SKM-1 (cell line): ENCODE measurements around the gene MANSC4.
A peak's percentile ranks its signal among the peaks of the same experiment; 100 is the strongest.

Experiments
- DNase-seq: peaks from one replicate; lab custom pipeline; 2025; ENCODE audit not compliant: unreplicated experiment; lab: John Stamatoyannopoulos, UW

MANSC4 gene

DNA sequence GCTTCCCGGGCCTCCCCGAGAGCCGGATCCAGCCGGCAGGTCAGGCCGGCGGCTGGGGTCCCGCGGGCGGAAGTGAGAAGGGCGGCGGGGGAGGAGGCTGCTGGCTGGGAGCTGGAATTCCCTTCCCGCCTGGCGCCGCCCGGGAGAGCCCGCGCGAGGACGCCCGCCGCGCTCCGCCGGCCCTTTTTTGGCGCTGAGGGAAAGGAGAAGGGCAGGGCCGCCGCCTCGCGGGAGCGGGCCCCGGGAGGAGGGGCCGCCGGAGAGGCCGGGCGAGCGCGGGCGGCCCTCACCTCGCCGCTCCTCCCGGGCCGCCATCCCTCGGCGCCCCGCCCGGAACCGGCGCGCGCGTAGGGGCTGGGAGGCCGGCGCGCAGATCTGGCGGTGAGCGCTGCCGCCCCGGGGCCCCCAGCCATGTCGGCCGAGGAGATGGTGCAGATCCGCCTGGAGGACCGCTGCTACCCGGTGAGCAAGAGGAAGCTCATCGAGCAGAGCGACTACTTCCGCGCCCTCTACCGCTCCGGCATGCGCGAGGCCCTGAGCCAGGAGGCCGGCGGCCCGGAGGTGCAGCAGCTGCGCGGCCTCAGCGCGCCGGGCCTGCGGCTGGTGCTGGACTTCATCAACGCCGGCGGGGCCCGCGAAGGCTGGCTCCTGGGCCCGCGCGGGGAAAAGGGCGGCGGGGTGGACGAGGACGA lies at the start of gene MANSC4, which contains the start of gene KLHL42:
MANSC4 (minus strand) TSS at position 317 of the 692 bp plus-strand sequence. CDS start 8,960 bp downstream, outside the sequence.
KLHL42 (plus strand) TSS at position 314 of the 692 bp plus-strand sequence; CDS start at position 412, 98 bp downstream.
- no peak for DNase-seq

DNA sequence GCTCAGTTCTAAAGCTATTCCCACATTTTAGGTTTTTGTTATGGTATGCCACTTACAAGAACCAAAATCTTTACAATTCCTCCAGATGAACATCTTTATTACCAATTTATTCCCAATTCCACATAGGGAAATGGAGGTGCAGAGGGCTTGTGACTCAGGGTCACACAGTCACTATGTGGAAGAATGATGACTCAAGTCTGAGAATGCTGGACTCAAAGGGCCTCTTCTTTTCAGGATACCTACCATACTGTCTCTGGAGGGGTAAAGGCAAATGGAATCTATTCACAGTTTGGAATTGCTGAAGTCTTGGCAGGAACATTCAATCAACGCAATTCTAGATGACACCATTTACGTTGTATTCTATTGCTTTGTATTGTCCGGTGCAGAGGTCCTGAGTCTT lies 48.2 kb upstream of the MANSC4 start:
- no peak for DNase-seq

DNA sequence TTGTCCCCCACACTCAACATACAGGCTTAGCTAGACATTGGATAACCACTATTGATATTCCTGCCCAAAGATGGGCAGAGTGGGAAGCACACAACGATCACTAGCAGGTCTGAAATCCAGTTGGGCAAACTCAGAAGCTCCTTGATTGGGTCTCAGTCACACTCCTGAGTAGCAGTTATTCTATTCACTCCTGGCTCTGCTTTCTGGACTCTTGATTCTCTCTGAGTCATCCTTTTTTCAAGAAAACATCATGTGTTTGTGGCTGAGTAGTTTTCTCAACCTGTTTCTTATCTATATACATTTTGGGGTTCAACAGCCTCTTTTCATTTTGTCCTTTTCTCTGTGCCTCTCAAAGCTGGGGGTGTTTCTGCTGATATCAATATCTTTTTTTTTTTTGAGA lies 46.0 kb upstream of the MANSC4 start:
- DNase-seq = no peak

DNA sequence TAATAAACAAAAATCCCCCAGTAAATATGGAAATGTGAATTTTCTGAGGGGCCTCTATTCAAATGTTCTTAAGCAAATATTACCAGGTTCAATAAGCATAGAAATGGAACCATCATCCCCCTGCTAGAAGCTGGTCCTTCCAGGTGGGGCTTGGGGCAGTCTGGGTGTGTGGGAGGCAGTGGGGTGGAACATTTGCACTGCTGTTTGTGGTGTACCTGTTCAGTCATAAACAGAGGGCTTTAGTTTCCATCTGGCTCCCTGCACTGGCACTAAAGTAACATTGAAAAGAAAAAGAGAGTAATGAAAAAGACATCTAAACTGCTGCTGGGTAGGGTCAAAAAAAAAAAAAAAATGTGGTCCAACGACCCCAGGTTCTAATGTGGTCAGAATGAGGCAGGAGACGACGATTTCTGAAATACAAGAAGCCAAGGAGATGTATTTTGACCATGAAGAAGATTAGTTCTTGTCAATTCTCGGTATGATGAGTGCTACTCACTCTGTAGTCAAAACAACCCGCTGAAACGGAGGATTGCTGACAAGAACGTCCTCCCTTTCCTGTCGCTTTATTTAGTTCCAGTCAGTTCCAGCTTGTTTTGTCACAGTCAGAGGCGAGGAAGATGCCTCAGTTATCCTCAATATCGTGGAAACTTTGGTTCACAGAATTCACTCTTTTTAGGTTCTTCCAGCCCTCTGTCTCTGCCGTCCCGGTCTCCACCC lies 44.2 kb upstream of the MANSC4 start:
- no peak for DNase-seq

DNA sequence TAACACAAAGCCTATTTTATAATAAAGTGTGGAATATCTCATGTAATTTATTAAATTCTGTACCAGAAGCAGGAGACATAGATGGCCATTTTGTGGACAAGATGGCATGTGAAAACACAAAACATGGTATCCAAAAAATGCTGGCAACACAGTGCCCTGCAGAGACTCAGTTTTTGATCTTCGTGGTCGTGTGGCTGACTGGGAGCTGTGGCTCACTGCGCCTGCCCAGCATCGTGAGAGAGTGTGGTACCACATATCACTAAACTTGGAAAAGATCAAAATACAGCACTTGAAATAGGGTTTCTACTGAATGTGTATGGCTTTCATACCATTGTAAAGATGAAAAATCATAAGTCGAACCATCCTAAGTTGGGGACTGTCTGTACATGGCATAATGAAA lies 43.0 kb upstream of the MANSC4 start:
- no peak for DNase-seq

DNA sequence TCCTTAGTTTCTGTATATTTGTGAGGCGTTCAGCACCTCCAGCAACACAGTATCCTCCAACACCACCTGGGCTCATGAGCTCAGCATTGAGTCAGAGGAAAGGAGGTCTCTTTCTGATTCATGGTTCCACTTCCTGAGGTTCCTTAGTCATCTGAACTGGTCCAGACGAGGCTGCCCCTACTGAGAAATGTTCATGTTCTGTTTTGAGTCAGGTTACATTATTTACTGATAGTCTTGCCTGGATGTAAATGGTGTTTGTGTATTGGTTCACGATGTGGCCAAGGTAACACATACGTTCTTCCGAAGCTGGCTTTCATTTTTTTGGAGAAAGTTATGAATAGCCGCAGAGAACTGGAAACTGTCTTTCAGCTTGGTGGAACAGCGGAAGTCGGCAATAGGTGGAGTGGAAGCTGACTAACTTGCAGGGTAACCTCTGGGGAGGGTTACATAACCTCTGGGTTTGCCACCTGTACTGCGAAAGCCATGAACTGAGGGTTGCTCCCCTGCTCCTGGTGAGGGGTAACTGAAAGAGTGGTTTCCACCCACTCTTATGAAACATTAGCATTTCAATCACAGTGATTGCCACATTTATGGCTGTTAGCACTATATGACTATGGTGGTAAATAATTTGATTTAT lies 42.2 kb upstream of the MANSC4 start:
- peak; percentile 18 for DNase-seq

DNA sequence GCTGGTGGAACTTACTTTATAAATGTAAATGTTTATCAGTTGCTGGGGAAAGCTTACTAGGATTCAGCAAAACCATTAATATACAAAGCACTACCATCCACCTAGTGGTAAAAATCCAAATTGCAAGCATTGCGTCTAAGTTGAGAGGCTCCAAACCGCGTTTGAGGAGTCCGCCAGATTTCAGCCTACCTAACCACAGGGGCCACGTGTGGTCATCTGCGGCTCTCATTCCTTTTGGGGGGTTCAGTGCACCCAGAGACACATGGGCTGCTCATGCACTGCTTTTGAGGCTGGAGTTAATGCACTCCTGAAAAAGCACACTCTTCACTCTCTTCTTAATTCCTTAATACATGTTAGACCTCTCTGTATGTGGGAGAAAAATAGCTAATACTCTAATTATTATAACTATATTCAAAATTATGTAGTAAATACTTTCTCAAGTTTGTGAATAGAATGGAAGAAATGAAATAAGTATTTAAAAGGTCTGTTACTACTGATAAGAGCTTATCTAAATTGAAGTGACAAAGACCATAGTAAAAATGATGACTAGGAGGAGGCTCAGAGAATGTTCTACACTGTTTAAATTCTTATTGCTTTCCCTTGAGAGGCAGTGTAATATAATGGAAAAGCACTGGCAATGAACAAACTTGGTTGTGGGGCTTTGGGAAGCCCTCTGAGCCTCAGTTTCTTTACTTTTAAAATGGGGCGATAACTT lies 41.4 kb upstream of the MANSC4 start:
- peak; percentile 21 for DNase-seq

DNA sequence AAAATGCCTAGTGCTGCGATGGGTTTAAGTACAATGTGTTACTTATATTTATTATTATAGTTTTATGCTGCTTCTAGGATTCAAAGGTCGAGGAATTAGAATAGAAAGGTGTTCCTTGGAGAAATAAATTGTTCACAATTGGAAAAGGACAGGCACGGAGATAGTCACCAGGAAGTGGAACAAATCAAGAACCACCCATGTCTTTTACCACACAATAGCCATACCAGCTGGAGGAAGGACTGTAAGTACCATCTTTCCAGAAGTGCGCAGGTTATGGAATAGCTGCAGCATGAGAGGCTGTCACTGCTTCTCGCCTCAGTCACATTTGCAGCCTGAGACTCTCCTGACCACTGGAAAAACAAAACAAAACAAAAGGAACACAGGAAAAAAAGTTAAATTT lies 40.5 kb upstream of the MANSC4 start:
- no peak for DNase-seq

DNA sequence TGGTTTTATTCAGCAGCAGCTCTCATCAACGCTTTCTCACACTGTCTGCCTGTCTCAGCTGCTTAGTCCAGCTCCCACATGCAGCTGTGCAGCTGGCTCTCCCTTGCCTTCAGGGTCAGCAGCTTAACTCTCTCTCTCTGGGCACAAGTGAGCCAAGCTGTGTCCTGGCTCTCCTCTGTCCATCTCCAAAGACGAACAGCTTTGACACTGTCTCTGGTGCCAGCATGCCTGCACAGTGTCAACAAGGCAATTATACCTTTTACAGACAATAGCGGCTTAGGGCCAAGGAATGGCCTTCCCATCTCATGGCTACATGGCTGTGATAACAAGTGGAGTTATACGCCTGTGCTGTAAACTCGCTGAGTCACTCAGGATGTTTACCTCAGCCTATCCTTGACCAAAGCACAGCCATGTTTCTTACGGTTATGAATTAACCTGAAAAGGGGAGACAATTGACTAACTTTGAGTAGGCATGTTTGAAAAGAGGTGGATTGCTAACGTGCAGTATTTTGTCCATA lies 38.4 kb upstream of the MANSC4 start:
- DNase-seq = no peak

DNA sequence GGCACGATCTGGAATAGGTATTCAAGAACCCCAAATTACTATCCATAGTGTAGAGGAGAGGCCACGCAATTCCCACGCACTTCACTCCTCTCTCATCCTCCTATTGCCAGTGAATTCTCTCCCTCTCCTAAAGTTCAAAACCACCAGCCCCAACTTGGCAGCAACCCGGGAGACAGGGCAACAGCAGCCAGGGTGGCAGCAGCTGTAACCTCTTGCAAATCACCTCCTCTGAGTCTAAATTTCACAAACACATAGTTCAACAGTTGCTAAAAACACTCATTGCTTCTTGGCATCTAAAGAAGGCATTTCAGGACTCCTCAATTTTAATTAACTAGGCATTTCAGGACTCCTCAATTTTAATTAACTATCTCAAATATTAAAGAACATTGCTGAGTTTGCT lies 37.7 kb upstream of the MANSC4 start:
- DNase-seq = no peak

DNA sequence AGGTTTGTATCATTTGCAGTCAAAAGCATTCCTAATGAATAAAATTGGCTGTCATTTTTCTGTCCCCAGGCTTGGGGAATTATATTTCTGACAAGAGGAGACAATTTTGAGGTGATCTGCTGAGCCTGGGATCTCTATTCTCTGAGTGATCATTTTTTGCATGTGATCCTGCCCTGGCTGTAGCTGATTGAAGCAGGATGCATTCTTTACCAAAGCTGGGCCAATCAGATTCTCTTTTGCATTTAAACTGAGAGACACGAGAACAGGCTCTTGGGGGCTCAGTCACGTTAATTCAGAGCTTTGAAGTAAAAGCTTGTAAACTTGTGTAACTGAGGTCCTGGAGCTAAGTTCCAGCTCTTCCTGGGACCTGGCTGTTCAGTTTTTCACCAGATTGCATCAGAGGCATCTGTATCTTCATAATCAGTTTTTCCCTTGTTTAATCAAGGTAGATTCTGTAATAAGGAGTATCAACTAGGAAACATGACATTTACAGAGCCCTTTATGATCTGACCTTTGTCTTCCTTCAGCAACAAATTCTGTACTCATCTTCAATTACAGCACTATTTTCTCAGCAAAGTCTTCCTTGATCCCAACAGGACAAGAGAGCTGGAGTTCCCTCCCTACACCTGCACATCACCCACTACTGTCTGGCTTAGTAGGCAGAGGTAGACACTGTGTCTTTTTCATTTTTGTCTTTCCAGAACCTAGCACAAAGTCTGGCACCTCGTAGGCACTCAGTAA lies 35.0 kb upstream of the MANSC4 start:
- no peak for DNase-seq

DNA sequence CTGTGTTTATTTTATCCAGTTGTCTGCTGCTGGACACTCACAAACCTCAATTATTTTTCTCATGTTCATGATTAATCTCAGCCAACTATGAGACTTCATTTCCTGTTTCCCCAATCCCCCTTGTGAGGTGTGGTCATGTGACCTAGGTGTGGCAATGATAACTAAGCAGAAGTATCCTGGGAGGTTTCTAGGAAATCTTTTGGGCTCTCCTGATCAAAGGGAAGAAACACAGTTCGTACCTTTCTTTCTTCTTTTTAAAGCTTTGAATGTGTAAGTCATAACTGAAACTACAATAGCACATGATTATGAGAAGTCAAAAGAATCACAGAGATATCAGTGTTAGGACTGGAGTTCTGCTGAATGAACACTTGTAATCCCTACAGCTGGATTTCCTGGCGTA lies 34.4 kb upstream of the MANSC4 start:
- no peak for DNase-seq

DNA sequence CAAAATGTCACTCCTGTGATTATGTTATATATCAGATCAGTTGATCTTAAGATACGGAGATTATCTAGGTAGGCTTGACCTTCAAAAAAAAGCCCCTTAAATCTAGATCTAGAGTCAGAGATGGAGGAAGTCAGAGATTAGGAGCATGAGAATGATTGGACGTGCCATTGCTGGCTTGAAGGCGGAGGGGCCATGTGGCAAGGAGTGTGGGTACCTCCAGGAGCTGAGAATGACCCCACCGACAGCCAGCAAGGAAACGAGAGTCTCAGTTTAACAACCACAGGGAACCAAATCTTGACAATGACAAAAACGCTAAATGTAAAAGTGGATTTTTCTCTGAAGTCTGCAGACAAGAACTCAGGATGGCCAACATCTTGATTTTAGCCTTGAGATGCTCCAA lies 32.5 kb upstream of the MANSC4 start:
- DNase-seq = no peak

DNA sequence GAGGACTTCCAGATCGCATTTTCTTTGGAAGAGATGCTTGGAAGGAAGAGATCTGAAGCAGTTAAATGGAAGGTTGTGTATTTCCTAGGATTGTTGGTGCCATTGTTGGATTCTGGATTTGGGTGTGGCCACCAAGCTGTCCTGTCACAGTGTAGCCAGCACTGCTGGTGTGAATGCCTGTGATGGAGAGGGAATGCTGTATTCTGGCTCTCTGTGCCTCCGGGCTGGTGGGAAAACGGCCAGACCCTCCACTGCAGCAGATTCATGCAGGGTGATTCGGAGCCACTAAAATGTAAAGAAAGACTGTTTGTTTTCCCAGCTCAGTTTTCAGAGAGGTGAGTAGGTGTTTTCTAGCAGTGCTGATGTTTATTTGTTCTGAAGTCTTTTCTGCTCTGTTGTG lies 30.7 kb upstream of the MANSC4 start:
- no peak for DNase-seq

DNA sequence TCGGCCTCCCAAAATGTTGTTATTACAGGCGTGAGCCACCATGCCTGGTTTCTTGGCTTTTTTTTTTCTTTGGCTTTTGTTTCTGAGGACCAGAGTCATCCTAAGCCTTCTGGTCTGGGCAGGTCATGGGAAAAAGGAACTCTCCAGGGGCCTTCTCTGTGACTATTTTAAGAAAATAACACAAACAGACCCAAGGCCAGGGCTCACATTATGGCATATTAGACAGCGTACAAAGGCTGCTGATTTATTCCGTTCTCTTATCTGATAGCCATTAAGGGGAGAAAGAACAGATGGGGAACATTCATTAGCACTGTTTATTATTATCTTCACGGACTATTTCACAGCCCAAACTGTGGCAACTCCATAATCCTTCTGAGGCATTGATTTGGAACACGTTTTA lies 28.8 kb upstream of the MANSC4 start:
- no peak for DNase-seq

DNA sequence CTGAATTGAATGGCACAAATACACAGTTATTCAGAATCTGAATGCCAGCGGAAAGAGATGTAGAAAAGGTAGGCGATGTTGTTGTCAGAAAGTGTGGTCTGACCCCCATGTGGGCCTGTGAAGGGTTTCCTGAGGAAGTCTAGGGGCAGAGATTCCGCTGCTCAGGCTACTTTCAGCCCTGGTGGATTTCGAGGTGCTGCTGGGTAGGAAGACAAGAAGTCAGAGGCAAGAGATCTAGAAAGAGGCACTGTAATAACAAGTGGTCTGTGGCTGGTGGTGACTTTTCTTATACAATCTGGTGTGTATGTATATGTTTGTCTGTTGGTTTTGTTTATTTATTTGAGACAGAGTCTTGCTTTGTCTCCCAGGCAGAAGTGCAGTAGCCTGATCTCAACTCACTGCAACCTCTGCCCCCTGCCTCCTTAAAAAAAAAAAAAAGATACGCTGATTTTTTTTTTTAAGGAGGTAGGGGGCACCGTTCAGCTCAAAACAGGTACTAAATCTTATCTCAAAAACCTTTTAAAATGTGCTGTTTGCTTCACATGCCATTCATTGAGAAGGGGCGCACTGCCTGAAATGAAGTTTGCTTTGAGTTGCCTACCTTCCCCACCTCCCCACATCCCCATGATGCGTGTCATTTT lies 27.1 kb upstream of the MANSC4 start:
- DNase-seq = no peak

DNA sequence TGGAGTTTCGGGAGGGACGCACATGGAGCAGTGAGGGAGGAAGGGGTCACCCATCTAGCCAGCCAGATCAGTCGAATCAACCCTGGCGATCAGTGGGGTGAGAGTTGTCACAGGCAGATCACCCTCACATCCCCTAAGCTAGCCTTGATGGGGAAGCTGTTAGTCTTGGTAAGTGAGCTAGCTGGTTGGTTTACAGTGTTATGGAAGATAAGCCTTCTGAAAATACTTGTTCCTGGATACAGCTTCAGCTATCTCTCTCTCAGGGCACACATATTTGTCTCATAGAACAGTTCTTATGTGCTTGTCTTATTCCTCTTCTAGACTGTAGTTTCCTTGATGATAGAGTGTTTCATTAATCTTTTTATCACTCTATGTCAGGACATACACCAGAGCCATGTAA lies 26.2 kb upstream of the MANSC4 start:
- no peak for DNase-seq

DNA sequence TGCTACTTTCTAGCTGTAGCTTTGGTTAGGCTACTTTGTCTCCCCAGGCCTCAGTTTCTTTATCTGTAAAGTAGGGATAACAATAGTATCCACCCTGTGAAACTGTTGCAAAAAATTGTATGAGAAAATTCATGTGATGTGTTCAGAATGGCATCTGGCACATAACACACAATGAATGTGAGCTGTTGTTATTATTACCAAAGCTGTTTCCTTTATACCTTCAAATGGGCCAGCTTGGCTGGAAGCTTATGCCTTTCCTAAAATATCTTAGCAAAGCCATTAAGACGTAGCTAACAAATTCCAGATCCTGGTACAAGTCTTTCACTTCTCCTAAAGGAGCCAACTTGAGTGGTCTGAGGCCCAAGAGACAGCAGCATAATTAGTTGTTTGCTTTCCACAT lies 25.2 kb upstream of the MANSC4 start:
- no peak for DNase-seq

DNA sequence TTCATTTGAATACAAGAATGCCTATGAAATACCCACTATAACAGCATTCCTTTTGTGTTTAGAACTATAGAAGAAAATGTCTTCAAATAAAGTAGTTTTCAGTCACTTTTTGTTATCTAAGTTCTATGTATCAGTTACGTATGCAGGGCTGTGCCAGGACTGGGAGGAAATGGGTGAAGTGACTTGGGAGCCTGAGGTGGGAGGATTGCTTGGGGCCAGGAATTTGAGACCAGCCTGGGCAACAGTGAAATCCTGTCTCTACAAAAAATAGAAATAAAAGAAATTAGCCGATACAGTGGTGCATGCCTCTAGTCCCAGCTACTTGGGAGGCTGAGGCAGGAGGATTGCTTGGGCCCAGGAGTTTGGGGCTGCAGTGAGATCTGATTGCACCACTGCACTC lies 22.9 kb upstream of the MANSC4 start:
- DNase-seq = no peak

DNA sequence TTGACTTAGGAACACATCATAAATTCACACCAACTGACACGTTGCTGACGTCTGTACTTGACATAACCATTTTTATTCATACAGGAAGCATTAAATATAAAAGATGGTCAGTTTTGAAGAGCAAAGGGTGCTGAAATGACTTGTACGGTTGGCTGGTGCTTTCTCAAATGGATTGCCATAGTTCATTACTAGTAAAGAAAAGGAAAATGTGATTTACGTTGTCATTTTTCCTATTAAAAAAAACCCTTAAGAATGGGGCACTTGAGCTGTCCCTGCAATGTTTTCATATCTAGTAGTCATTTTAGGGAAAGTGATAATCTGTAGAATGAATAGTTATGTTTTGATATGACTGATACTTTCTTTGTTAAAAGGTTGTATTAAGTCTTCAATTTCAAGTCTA lies 22.5 kb upstream of the MANSC4 start:
- DNase-seq = no peak
